AG04449 (cell line): ENCODE measurements around the gene RIMS4.

Source experiments
- CTCF ChIA-PET: fragments of 350-600 bp; formaldehyde crosslinking; extraction: SDS; loops from one replicate; lab custom pipeline; 2021; ENCODE audit warnings: antibody characterized with exemption; lab: Yijun Ruan, JAX
- POLR2A ChIA-PET: fragments of 400-600, 350-600 bp; formaldehyde crosslinking; extraction: SDS; loops from one replicate; lab custom pipeline; 2020; ENCODE audit warnings: antibody characterized with exemption, inconsistent platforms; lab: Yijun Ruan, JAX
- DNase-seq: peaks from one replicate; pipeline ENCODE4 v3.0.0-alpha.2; 2010; ENCODE audit warnings: low read depth, low spot score
- H3K4me3 ChIP-seq: 2 replicates; pipeline ENCODE4 v1.5.1; 2011; ENCODE audit warnings: low read depth, mild to moderate bottlenecking, control low read depth, low read length
- CTCF ChIP-seq: IDR thresholded peaks from one replicate; pipeline ENCODE4 v1.5.1; 2011; ENCODE audit warnings: mild to moderate bottlenecking, moderate library complexity, low read length, control low read depth, inconsistent platforms; ENCODE audit not compliant: insufficient read depth; ENCODE audit errors: missing control alignments

RIMS4 gene

GRCh38 chr20:44811150-44811685 is 872 bp upstream of the RIMS4 start:
- TF ChIP-seq CTCF = no peak
- no peak overlapping the region for H3K4me3 ChIP-seq
- DNase-seq = no peak
- ChIA-PET CTCF (no interaction called here), POLR2A (no interaction called here)

GRCh38 chr20:44810061-44810390 is 320 bp downstream of the RIMS4 start:
- TF ChIP-seq CTCF = no peak
- ChIA-PET CTCF (no interaction called here), POLR2A (no interaction called here)
- no peak overlapping the region for H3K4me3 ChIP-seq
- DNase-seq = no peak

- POLR2A ChIA-PET = no interaction called here
- no peak overlapping the region for H3K4me3 ChIP-seq
- TF ChIP-seq CTCF = no peak
- CTCF ChIA-PET = no interaction called here
- no peak for DNase-seq
Observed at GRCh38 chr20:44809380-44810060, 826 bp downstream of the RIMS4 start.

GRCh38 chr20:44807684-44808056 is 2.7 kb downstream of the RIMS4 start:
- no peak for TF ChIP-seq CTCF
- DNase-seq = no peak
- POLR2A ChIA-PET = no interaction called here
- H3K4me3 ChIP-seq = no peak overlapping the region
- CTCF ChIA-PET = no interaction called here

GRCh38 chr20:44807051-44807683 is 3.2 kb downstream of the RIMS4 start:
- no peak overlapping the region for H3K4me3 ChIP-seq
- no peak for DNase-seq
- TF ChIP-seq CTCF = no peak
- ChIA-PET CTCF (interaction anchor here (2.6 kb wide), 1 partner anchor 59 kb away, joined by 8 read pairs; no protein-coding TSS in a partner anchor), POLR2A (no interaction called here)

- ChIA-PET CTCF (interaction anchor here (2.6 kb wide), 1 partner anchor 58 kb away, joined by 8 read pairs; no protein-coding TSS in a partner anchor), POLR2A (no interaction called here)
- H3K4me3 ChIP-seq = no peak overlapping the region
- TF ChIP-seq CTCF = no peak
- no peak for DNase-seq
Observed at GRCh38 chr20:44805979-44806620, 4.2 kb downstream of the RIMS4 start.
